Panc1 (cell line): ENCODE results near the gene KATNAL1. TPM values are rescaled to one million over a fixed set of nuclear protein-coding genes. Genes with fewer than 3 reads are reported as not detected.

Source experiments
- ATAC-seq: fragments of 200-7000 bp; cut with Tn5 transposase; 2 replicates; pipeline ENCODE4 v1.9.1; 2020; ENCODE audit warnings: mild to moderate bottlenecking, moderate library complexity
- BruUV-seq: library from RNA; stranded (reverse); fragments of 400-500 nt; replicated peaks from 2 replicates; lab custom pipeline; 2021; lab: Mats Ljungman, UMichigan
- CTCF ChIA-PET: fragments of 300-600 bp; sonication (Branson Sonifier 250); formaldehyde crosslinking; loops from one replicate; lab custom pipeline; 2022; ENCODE audit warnings: antibody characterized with exemption; lab: Charles Lee
- POLR2A ChIA-PET: fragments of 300-600 bp; sonication (Branson Sonifier 250); formaldehyde crosslinking; loops from one replicate; lab custom pipeline; 2022; ENCODE audit warnings: antibody characterized with exemption; lab: Charles Lee
- DNase-seq: peaks from one replicate; pipeline ENCODE4 v3.0.0-alpha.2; 2010; ENCODE audit warnings: low read depth, low spot score
- H3K27ac ChIP-seq: 2 replicates; pipeline ENCODE4 v1.5.1; 2011; ENCODE audit warnings: mild to moderate bottlenecking, low read length, inconsistent platforms
- H3K27me3 ChIP-seq: fragments of 200-500 bp; sonication (Bioruptor generic); 2 replicates; pipeline ENCODE4 v1.6.0; 2014; ENCODE audit warnings: low read length, inconsistent platforms; ENCODE audit not compliant: control insufficient read depth, insufficient read depth
- H3K36me3 ChIP-seq: fragments of 200-500 bp; sonication (Bioruptor generic); 2 replicates; pipeline ENCODE4 v1.5.1; 2014; ENCODE audit warnings: inconsistent platforms, mild to moderate bottlenecking, low read length, moderate library complexity; ENCODE audit not compliant: control insufficient read depth, insufficient read depth
- H3K4me1 ChIP-seq: 2 replicates; pipeline ENCODE4 v1.5.1; 2011; ENCODE audit warnings: inconsistent platforms, mild to moderate bottlenecking, low read length, moderate library complexity; ENCODE audit not compliant: control insufficient read depth, insufficient read depth
- H3K4me3 ChIP-seq, 2 experiments: 2 replicates each; pipeline ENCODE4 v1.5.1; 2011 to 2012; ENCODE audit warnings: low read depth in 2 of 2, low read length in 2 of 2, mild to moderate bottlenecking in 2 of 2, inconsistent platforms in 1 of 2, moderate library complexity in 1 of 2
- H3K9me3 ChIP-seq: fragments of 200-500 bp; sonication (Bioruptor generic); 2 replicates; pipeline ENCODE4 v1.5.1; 2014; ENCODE audit warnings: low read depth, mild to moderate bottlenecking, inconsistent platforms, low read length, moderate library complexity; ENCODE audit not compliant: control insufficient read depth, insufficient read depth
- POLR2AphosphoS5 ChIP-seq: IDR thresholded peaks from 2 replicates; pipeline ENCODE4 v1.6.1; 2012; ENCODE audit warnings: mild to moderate bottlenecking, low read depth, low read length, moderate library complexity
- SIN3A ChIP-seq: IDR thresholded peaks from 2 replicates; pipeline ENCODE4 v1.6.1; 2012; ENCODE audit warnings: low read depth, mild to moderate bottlenecking, low read length, moderate library complexity, borderline replicate concordance; ENCODE audit not compliant: insufficient read depth
- TCF7L2 ChIP-seq: IDR thresholded peaks from 2 replicates; pipeline ENCODE4 v1.6.1; 2011; ENCODE audit warnings: mild to moderate bottlenecking, low read depth, low read length, inconsistent platforms
- in situ Hi-C: cut with HindIII; loops from 2 replicates; pipeline ENCODE4 v1.10.0; 2016; ENCODE audit warnings: low sequenced_read_pairs, low pct_unique_long_range_greater_than_20kb
- intact Hi-C: fragments of 100-400 bp; cut with micrococcal nuclease; formaldehyde crosslinking; loops from one replicate; pipeline ENCODE4 v1.10.0; 2022; ENCODE audit not compliant: unreplicated experiment
- total RNA-seq: library from RNA; stranded (reverse); gene quantifications from one replicate; pipeline ENCODE4 v1.2.1, GENCODE V29; 2021; ENCODE audit not compliant: unreplicated experiment
- TF ChIP-seq, protein P1 (sequence below), 2 experiments: IDR thresholded peaks; 2 replicates each; pipeline ENCODE4 v1.6.1; 2011 to 2012; ENCODE audit warnings: low read depth in 2 of 2, control low read depth in 1 of 2, low read length in 1 of 2, mild to moderate bottlenecking in 1 of 2, moderate library complexity in 1 of 2; ENCODE audit not compliant: insufficient read depth in 1 of 2
- TF ChIP-seq, protein P2 (sequence below): fragments of 450-650 bp; IDR thresholded peaks from 2 replicates; pipeline ENCODE4 v1.5.1; 2017; ENCODE audit warnings: mild to moderate bottlenecking

The KATNAL1 gene
- total RNA-seq, 1 experiment from 2014 or later: 34.3 TPM

DNA sequence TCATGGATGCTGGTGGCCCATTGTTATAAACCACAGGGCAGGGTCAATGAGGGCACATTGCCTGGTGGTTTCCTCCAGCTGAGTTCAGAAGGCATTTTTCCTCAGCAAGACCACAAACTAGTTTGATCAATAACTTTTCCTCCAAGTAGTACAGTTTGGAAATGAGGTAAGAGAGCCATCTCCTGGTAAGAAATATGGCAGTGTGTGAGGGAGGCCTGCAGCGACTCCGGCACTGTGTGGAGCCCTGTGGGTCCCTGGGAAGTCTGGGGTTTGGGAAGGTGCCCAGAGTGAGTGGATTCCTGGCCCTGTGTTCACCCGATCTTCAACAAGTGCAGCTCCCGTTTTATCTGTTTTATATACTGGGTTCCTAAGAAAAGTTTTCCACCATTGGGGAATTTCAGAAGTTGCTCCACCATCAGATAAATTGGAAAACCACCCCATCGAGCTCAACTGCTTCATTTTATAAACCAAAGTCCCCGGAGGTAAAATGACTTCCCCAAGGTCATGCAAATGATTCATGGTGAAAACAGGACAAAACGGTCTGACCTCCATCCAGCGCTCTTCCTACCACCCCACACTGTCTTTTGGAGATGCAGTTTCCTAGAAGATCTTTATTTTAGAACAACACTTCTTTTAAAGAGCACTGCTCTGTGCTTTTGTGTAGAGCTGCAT is 148.4 kb downstream of the KATNAL1 start:
- Histone ChIP-seq H3K9me3 (no peaks in the 10 kb centered on the region), H3K36me3 (no peaks in the 10 kb centered on the region), H3K27me3 (no peaks in the 10 kb centered on the region), H3K27ac (no peak overlapping the region), H3K4me1 (no peaks in the 10 kb centered on the region), H3K4me3 (no peak overlapping the region)
- in situ Hi-C loops: no loop called here
- TF ChIP-seq POLR2AphosphoS5: no peak
- TF ChIP-seq, protein P1, sequence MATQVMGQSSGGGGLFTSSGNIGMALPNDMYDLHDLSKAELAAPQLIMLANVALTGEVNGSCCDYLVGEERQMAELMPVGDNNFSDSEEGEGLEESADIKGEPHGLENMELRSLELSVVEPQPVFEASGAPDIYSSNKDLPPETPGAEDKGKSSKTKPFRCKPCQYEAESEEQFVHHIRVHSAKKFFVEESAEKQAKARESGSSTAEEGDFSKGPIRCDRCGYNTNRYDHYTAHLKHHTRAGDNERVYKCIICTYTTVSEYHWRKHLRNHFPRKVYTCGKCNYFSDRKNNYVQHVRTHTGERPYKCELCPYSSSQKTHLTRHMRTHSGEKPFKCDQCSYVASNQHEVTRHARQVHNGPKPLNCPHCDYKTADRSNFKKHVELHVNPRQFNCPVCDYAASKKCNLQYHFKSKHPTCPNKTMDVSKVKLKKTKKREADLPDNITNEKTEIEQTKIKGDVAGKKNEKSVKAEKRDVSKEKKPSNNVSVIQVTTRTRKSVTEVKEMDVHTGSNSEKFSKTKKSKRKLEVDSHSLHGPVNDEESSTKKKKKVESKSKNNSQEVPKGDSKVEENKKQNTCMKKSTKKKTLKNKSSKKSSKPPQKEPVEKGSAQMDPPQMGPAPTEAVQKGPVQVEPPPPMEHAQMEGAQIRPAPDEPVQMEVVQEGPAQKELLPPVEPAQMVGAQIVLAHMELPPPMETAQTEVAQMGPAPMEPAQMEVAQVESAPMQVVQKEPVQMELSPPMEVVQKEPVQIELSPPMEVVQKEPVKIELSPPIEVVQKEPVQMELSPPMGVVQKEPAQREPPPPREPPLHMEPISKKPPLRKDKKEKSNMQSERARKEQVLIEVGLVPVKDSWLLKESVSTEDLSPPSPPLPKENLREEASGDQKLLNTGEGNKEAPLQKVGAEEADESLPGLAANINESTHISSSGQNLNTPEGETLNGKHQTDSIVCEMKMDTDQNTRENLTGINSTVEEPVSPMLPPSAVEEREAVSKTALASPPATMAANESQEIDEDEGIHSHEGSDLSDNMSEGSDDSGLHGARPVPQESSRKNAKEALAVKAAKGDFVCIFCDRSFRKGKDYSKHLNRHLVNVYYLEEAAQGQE (IDR thresholded peaks at IDR 0.05; ENCODE audit: insufficient read depth in 1 of 2, low read depth in 2 of 2, low read length in 1 of 2): no peak
- TF ChIP-seq, protein P2, sequence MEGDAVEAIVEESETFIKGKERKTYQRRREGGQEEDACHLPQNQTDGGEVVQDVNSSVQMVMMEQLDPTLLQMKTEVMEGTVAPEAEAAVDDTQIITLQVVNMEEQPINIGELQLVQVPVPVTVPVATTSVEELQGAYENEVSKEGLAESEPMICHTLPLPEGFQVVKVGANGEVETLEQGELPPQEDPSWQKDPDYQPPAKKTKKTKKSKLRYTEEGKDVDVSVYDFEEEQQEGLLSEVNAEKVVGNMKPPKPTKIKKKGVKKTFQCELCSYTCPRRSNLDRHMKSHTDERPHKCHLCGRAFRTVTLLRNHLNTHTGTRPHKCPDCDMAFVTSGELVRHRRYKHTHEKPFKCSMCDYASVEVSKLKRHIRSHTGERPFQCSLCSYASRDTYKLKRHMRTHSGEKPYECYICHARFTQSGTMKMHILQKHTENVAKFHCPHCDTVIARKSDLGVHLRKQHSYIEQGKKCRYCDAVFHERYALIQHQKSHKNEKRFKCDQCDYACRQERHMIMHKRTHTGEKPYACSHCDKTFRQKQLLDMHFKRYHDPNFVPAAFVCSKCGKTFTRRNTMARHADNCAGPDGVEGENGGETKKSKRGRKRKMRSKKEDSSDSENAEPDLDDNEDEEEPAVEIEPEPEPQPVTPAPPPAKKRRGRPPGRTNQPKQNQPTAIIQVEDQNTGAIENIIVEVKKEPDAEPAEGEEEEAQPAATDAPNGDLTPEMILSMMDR: no peak
- TF ChIP-seq TCF7L2: no peak
- no peak for TF ChIP-seq SIN3A
- peak; percentile 73; the same call in 1 of the 2 replicates for ATAC-seq
- no peak for DNase-seq
- intact Hi-C loops: no loop called here
- CTCF ChIA-PET: interaction anchor here (0.9 kb wide), 1 partner anchor 26 kb away, joined by 4 read pairs; no protein-coding TSS in a partner anchor
- BruUV-seq: no TSS peak
- POLR2A ChIA-PET: no interaction called here

DNA sequence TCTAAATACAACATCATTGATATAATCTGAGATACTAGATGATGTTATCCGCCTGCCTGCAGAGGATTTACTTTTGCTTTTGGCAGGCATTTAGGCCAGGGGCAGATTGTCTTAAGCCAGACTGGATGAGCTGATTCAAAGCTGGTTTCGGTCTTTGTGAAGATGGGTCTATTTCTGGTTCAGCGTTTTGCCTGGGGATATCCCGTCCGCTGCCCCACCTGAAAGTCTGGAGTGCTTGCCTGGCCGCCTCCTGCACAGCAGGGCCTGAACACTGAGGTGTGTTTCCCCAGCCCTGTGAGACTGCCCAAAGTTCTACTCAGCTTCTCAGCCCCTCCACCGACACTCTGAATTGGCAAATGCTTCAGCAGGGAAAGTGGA is 149.7 kb downstream of the KATNAL1 start:
- ATAC-seq: no peak
- BruUV-seq: no TSS peak

More for the DNA sequence above, 149.7 kb downstream of the KATNAL1 start:
- Histone ChIP-seq H3K9me3 (no peaks in the 10 kb centered on the region), H3K4me3 (no peak overlapping the region), H3K27me3 (no peaks in the 10 kb centered on the region), H3K4me1 (no peaks in the 10 kb centered on the region), H3K36me3 (no peaks in the 10 kb centered on the region), H3K27ac (no peak overlapping the region)
- intact Hi-C loops (no loop called here), in situ Hi-C loops (no loop called here)
- CTCF ChIA-PET: interaction anchor here (0.7 kb wide), 2 partner anchors 175 to 228 kb away, joined by 3 read pairs; no protein-coding TSS in a partner anchor
- POLR2A ChIA-PET: interaction anchor here (0.6 kb wide), 1 partner anchor 325 kb away, joined by 3 read pairs; no protein-coding TSS in a partner anchor
- no peak for DNase-seq
- TF ChIP-seq, protein P1 (IDR thresholded peaks at IDR 0.05; ENCODE audit: insufficient read depth in 1 of 2, low read depth in 2 of 2, low read length in 1 of 2): no peak
- TF ChIP-seq POLR2AphosphoS5: no peak
